ENCODE measurements around the gene OR10D3. TPM values are rescaled to one million over a fixed set of nuclear protein-coding genes. Genes with fewer than 3 reads are reported as not detected.
A peak's percentile ranks its signal among the peaks of the same experiment; 100 is the strongest.

The OR10D3 gene
- total and polyA plus RNA-seq, 2 of the 8 experiments (the other 6 are each of a cell fraction or from before 2014, with no cell fraction given), result not detected

GRCh38 chr11:124195189-124195734 is 12.1 kb downstream of the OR10D3 start:
- Histone ChIP-seq H3K79me2 (ENCODE audit: control insufficient read depth in 1 of 2, insufficient read depth in 2 of 2, low read length in 2 of 2) (no peaks in the 10 kb centered on the region), H3K4ac (replicated peaks; ENCODE audit: insufficient read length, low read depth, low read length) (no peak overlapping the region), H3K9me3 (ENCODE audit: insufficient read depth in 2 of 2, low read depth in 1 of 2, low read length in 1 of 2) (no peaks in the 10 kb centered on the region), H3K4me3 (ENCODE audit: extremely low read depth in 1 of 4, insufficient read depth in 2 of 4, low read depth in 3 of 4, low read length in 4 of 4) (no peak overlapping the region), H3K27me3 (replicated peaks in 1 of 4; ENCODE audit: control insufficient read depth in 3 of 4, extremely low read depth in 1 of 4, insufficient read depth in 3 of 4, low read length in 3 of 4) (peaks cover 1 to 15% (median 11%) of the 10 kb centered on the region in 4 experiments; a peak in 5 of 7 replicates), H3K27ac (ENCODE audit: low read depth, low read length) (no peak overlapping the region), H3K23ac (ENCODE audit: insufficient read length) (no peak overlapping the region), H3K4me1 (replicated peaks in 1 of 4; ENCODE audit: control insufficient read depth in 3 of 4, insufficient read depth in 4 of 4, low read length in 3 of 4) (peaks cover 0 to 3% (median 0%) of the 10 kb centered on the region in 4 experiments; a peak in 1 of 7 replicates), H4K91ac (replicated peaks; ENCODE audit: insufficient read length, low read length) (no peak overlapping the region), H2BK120ac (replicated peaks; ENCODE audit: low read depth, low read length) (no peak overlapping the region), H3K14ac (ENCODE audit: insufficient read length) (no peak overlapping the region), H2BK15ac (ENCODE audit: low read length) (no peak overlapping the region), H4K8ac (ENCODE audit: extremely low read depth, insufficient read depth, low read length) (no peak overlapping the region), H3K9ac (replicated peaks in 1 of 4; ENCODE audit: extremely low read depth in 1 of 4, low read depth in 3 of 4, low read length in 3 of 4) (no peak overlapping the region), H2BK20ac (ENCODE audit: low read length) (no peak overlapping the region), H2AFZ (ENCODE audit: low read length) (peak overlapping the region; percentile 16; the same call in 1 of the 2 replicates), H2BK5ac (ENCODE audit: low read depth, low read length) (no peak overlapping the region), H3K18ac (ENCODE audit: extremely low read depth, low read length) (no peak overlapping the region), H3K36me3 (ENCODE audit: control insufficient read depth in 2 of 4, insufficient read depth in 4 of 4, low read length in 3 of 4) (no peaks in the 10 kb centered on the region), H3K23me2 (ENCODE audit: low read depth, low read length) (no peaks in the 10 kb centered on the region), H2BK12ac (ENCODE audit: low read depth, low read length) (no peak overlapping the region), H3K4me2 (ENCODE audit: insufficient read depth in 1 of 2, low read depth in 2 of 2, low read length in 2 of 2) (no peak overlapping the region), H4K20me1 (replicated peaks in 1 of 2; ENCODE audit: control insufficient read depth in 1 of 2, insufficient read depth in 2 of 2, low read length in 2 of 2) (no peaks in the 10 kb centered on the region), H4K5ac (ENCODE audit: insufficient read length, low read depth, low read length) (no peak overlapping the region), H2AK5ac (ENCODE audit: low read depth, low read length) (no peak overlapping the region), H3K79me1 (ENCODE audit: low read depth, low read length) (no peaks in the 10 kb centered on the region), H3K56ac (replicated peaks; ENCODE audit: insufficient read length, low read depth, low read length) (no peak overlapping the region)
- ChIA-PET CTCF (ENCODE audit: partially characterized antibody) (interaction anchor here (0.7 to 3.9 kb wide), 26 partner anchors 10 to 334 kb away, joined by 3 to 39 read pairs (median 4); no protein-coding TSS in a partner anchor), POLR2A (ENCODE audit: partially characterized antibody) (no interaction called here)
- 32% methylated on average over 4 of the region's 4 CpGs; no CpG with 5 or more reads in 1 of the 2 experiments for WGBS, 2 experiments (ENCODE audit: extremely low coverage in 1 of 2, insufficient coverage in 1 of 2, insufficient read length in 1 of 2, insufficient replicate concordance in 2 of 2, low coverage in 1 of 2, low lambda C conversion rate in 2 of 2, missing lambda C conversion rate in 1 of 2)
- DNase-seq (ENCODE audit: low read depth in 1 of 2, low spot score in 2 of 2) (peak in 1 of 2 experiments; percentile 67), FAIRE-seq (peak; percentile 90)
- TF ChIP-seq RAD21 (IDR thresholded peaks at IDR 0.05 in 1 of 2, conservative IDR thresholded peaks at IDR 0.05 in 1 of 2; ENCODE audit: low read depth in 2 of 2, low read length in 2 of 2) (peak; percentile 76 to 84), MAX (IDR thresholded peaks at IDR 0.05) (0 out of 2 replicates have a peak, but pooled peaks have one; percentile 16), YY1 (IDR thresholded peaks at IDR 0.05; ENCODE audit: low read depth, low read length) (no peak), RXRA (IDR thresholded peaks at IDR 0.05; ENCODE audit: insufficient read depth, low read depth, low read length) (no peak), CREB1 (IDR thresholded peaks at IDR 0.05) (no peak), CTCF (IDR thresholded peaks at IDR 0.05; ENCODE audit: control extremely low read depth in 1 of 3, insufficient read depth in 1 of 3, low read depth in 1 of 3, low read length in 3 of 3) (peak; percentile 59 to 91 (median 74))
